GM21528 (cell line): ENCODE results near the gene ACYP2.

Source experiments
- ATAC-seq: cut with Tn5 transposase; IDR thresholded peaks from one replicate; pipeline ENCODE4 v1.9.1; 2021; ENCODE audit warnings: mild to moderate bottlenecking, moderate library complexity; ENCODE audit not compliant: unreplicated experiment, low FRiP score

ACYP2 gene

DNA sequence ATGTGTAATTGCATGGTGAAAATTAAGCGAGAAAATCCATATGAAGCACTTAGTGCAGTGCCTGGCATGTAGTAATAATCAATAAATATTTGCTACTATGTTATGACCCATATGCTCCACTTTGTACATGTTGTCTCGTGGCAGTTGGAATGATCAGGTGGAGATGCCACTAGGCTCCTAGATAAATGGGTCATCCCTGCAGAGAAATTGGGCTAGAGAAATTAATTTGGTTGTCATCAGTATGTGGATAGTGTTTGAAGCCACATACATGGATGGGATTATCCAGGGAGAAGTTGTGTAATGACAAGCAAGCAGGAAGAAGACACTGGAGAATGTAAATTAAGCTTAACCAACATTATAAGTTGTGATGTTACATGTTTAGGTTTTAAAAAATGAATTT is 33.0 kb downstream of the ACYP2 start:
- no peak for ATAC-seq

DNA sequence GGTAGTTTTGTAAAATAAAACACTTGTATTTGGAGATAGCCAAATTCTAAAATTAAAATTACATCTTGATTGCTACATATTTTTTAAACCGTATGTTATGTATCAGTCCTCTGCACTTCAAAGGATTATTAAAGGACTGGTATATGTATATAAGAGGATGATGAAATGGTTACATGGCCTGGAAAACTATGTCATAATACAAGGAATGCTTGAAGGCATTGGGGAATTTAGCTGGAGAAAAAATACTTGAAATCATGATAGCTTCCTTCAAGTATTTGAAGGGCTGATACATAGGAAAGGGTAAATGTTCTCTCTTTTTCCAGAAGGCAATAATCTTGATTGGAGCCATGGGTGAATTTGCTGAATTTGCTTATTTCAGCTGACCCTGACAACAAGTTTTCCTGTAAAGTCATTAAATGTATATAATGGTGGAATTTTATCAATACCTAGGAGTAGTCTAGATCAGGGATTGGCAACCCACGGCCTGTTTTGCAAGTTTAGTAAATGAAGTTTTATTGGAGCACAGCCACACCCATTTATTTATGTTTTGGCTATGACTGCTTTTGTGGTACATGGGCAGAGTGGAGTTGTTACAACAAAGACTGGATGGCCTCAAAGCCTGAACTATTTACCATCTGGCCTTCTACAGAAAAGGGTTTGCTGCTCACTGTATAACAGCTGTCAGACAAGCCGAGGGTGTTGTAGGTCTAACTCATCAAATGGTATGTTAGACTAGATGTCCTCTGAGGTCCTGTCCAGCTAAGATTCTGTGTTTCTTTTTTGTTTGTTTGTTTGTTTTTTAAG is 34.4 kb downstream of the ACYP2 start:
- no peak for ATAC-seq

DNA sequence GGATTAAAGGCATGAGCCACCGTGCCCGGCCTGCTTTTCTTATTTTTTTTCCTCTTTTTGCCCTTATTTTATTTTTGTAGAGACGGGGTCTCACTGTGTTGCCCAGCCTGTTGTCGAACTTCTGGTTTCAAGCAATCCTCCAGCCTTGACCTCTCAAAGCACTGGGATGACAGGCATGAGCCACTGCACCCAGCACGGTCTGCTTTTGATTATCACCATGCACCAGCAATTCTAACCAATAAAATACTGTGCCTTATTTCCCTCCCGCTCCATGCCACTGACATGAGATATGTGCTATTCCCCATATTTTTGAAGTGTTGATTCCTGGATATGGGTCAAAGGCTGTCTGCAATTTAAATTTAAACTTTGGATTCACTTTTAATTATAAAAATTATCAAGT is 42.9 kb downstream of the ACYP2 start:
- ATAC-seq, result no peak

DNA sequence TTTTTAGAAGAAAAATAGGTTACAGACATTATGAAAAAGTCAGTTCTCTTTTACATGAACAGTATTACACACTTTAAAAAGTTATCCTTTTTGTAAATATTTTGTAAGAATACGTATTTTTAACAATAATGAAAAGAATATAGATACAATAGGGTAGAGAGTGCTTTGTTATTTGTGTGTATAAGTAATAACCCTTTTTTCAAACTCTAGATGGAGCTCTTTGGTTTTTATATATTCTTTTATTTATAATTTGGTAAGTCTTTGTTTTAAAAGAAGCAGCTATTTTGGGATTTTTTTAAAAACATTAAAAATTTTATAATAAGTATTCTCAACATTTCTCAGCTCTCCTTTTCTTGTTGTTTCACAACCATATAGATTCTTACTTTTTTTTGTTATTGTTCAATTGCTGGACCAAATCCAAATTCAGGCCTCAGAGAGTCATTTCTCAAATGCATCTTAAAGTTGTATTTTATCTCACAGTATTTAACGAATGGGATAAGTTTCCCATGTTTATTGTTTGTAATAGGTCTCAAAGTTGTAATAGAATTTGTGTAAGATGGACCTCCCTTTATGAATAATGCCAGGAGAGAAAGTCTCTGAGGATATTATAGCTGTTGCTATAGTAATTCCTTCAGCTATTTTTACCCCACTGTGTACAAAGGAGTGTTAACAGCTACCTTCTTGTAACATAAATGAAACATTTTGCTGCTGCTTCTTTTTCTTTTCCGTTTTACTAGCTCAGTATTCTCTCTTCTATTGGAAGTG is 46.4 kb downstream of the ACYP2 start:
- no peak for ATAC-seq

DNA sequence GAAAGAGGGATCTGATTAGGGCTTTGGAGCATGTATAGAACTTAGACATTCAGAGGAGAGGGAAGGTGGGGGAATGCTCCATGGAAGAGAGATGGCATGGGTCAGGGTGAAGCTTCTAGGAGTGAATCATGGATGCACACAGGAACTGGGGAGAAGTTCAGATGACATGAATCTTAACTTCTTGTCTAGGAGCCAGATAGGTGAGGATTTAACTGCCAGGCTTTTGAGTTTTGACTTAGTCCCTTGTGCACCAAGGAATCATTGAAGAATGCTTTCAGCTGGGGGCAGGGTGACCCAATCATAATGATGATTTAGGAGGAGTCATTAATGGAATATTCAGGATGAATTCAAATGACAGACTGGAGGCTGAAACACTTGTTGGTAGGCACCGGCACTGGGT is 48.7 kb downstream of the ACYP2 start:
- no peak for ATAC-seq

DNA sequence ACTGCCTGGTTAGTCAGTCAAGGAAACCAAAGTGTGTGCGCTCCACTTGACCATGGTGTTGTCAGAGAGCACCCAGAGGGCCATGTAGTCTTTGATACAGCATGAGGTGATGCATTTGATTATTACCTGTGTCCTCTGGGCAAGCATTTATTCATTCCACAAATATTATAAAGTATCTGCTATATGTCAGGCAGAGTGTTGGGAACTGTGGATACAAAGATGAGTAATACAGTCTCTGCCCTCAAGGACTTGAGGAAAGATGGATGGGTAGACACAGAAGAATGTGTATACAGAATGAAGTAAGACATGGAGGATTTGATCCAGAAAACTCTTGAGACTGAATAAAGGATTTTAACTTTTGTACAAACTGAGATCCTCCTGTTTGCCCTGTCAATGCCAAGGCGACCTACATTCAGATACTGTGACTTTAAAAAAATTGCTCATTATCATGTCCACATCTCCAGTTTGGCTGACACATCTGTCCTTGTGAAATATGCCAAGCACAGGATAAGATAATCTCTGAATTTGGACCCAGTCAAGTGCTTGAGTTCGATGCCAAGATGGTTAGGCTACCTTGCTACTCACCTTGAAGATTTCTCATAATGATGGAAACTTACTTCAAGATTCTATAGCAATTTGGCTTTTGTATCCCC is 50.8 kb downstream of the ACYP2 start:
- ATAC-seq, result no peak

DNA sequence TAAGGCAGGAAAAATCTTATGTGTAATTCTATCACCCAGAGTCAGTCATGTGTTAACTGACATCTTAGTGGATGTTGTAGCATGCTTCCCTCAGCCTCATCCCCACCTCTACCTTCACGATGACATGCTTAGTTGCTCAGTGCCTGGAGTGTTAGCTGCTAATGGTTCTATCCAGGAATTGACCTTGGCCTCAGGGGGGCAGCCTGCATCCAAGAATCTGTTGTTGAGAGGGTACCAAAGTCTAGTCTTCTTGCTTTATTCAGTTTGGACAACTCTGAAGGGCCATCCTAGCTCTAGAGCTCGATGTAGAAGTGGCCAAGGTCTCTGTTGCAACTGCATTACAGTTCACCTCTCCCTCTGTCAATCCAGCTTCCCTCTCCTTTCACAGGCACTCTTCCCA is 61.2 kb downstream of the ACYP2 start:
- no peak for ATAC-seq

DNA sequence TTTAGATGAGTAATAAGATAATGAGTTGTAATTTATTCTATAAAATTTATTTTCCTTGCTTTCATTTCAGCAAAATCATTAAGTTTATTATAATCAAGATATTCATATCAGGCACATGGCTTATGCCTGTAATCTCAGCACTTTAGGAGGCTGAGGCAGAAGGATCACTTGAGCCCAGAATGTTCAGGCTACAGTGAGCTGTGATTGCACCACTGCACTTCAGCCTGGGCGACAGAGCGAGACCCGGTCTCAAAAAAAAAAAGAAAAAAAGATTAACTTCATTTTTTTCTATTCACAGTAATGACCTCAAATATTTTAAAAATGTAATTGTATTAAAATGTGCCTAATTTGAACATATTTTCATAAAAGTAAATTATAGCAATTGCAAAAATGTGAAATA is 67.9 kb downstream of the ACYP2 start:
- no peak for ATAC-seq

DNA sequence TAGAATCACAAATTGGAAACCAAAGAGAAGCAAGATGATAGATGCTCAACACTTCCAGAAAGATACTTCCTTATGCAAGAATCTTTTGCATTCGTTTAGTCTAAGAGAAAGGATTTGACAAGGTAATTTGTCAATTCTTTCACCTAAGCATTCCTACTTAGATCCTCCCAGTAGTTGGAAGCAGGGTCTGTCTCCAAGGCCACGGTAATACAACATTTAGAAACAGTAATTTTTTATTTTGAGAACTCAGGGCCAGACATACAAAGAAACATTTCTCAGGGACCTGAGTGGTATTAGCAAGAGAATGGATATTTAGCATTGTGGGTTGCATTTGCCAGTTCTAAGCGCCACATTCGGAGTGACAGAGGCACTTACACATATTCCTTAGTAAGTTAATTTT is 68.6 kb downstream of the ACYP2 start:
- no peak for ATAC-seq

DNA sequence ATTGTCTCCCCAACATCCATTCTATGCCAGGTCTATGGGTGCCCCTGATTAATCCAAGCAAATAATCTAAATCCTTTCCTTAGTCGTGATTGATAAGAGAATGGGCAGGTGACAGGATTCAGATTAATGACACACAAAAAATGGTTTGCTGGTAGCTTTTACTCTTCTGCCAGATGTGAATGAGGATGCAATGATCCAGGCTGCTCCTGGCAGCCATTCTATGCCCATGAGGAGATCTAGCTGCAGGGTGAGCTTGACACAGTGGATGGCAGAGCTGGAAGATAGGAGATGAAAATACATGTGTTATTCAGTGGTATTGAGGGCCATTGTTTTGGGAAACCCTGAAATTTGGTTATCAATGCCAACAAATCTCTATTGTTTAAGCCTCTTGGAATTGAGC is 69.7 kb downstream of the ACYP2 start:
- no peak for ATAC-seq

DNA sequence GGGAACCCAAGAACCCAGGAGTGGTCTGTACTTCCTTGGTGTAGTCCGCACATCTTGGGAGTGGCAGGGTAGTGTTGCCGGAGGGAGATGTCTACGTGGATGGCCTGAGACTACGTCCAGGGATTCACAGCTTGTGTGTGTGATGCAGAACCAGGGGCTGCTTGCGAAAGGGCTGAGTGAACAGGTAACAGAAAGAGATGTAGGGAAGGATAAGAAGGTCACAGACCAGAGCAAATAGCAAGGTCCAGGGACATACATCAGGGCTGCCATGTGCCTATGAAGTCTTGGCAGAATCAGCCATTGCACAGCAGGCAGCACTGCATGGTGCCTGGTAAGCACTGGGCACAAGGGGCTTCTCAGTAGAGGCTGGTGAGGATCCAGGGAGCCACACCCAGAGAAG is 71.9 kb downstream of the ACYP2 start:
- ATAC-seq, result no peak

DNA sequence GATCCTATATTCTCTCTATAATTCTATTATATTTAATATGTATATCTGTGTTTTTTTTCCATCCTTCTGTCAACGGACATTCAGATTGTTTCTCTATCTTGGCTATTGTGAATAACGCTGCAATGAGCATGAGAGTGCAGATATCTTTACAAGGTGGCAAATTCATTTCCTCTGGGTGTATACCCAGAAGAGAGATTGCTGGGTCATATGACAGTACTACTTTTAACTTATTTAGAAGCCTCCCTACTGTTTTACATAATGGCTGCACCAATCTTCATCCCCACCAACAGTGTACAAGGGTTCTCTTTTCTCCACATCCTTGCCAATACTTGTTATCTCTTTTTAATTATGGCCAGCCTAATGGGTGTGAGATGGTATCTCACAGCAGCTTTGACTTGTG is 74.1 kb downstream of the ACYP2 start:
- no peak for ATAC-seq

DNA sequence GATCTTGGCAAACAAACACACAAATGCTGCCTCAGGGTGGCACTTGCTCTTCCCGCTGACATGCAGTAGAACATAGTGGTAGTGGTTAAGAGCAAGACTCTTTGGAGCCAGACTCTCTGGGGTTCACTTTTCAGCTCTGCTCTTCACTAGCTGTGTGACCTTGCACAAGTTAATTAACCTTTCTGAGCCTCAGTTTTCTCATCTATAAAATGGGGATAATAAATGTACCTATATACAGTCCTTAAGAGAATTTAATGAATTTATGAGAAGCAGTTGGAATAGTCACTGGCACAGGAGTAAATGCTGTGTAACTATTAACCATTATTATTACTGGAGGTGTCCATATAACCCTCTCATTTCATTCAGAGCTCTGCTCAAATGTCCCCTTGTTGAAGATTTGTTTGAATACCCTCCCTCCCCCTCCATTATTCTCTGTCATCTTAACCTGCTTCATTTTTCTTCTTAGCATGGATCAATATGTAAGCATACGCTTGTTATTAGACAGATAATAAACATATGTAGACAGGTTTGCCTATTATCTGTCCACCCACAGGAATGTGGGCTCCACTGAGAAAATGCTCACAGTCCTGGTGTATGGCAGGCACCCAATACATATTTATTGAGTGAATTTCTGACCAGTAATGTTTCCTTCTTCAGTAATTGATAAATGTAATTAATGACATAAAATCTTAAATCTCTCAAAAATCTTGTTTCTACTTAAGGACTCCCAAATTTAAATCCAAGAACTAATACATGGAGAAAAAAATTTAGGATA is 76.1 kb downstream of the ACYP2 start:
- no peak for ATAC-seq

DNA sequence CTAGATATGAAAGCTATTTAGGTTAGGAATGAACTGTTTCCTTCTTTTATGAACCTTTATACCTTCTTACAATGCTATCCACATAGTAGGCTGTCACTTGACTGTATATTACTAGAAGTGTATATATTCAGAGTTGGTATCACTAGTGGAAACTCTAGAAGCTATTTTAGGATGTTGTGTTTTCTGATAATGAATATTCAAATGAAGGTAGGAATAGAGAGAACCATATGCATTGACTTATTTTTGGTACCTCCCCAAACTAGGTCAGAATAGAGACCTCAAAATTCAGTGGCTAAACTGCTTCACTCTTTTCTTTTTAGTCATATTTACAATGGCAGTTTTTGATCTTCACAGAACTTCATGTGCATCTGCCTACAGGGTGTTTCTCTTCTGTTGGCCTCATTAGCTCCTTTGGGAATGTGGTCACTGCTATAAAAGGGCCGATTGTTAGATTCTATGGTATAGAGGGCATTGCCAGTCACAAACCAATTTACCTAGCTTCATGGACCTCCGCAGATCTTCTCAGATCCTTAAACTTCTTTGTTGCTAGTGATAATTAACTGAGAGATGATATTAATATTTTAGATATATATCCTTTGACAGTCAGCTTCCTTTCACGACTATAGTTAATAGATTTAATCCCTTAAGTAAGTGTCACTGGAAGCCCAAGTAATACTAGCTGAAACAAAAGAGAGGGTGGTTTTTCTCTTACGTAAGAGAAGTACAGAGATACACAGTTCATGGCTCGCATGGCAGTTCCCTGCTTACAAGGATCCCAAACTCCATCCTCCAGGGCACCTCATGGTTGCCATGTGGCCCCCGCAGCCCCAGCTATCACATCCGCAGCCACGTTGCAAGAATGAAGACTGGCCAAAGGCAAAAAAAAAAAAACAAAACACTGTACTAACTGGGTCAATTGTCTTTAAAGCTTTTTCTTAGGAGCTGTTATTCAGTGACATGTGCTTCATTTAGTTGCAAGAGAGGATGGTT is 79.6 kb downstream of the ACYP2 start:
- no peak for ATAC-seq

DNA sequence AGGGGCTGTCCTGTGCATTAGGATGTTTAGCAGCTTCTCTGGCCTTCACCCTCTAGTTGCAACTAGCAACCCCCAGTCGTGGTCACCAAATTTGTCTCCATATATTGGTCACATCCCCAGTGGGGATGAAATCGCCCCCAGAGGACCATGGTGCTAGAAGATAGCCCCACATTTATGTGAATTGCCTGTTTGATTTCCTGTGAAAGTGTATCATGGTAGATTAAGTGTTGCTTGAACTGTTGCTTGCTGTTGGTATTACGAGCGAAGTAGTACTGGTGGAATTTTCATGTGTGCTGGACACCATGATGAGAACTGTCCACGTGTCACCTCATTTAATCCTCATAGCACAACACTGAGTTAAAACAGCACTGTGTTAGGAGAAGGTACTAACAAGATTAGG is 81.2 kb downstream of the ACYP2 start:
- no peak for ATAC-seq

DNA sequence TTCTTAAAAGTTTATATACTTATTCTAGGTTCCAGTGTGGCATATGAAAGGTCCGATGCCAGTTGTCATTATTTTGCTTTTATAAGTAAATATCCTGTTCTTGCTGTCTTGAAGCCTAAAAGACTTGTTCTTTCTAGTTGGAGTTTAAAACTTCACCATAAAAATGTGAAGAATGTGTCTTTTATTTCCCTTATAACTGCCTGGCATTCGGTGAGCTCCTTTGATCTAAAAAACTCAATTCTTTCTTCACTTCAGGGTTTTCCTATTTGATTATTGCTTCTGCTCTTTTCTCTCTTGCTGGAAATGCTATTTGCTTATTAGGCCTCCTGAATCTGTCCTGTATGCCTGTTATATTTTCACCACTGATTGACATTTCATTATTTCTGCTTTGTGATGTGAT is 89.1 kb downstream of the ACYP2 start:
- ATAC-seq, result no peak

DNA sequence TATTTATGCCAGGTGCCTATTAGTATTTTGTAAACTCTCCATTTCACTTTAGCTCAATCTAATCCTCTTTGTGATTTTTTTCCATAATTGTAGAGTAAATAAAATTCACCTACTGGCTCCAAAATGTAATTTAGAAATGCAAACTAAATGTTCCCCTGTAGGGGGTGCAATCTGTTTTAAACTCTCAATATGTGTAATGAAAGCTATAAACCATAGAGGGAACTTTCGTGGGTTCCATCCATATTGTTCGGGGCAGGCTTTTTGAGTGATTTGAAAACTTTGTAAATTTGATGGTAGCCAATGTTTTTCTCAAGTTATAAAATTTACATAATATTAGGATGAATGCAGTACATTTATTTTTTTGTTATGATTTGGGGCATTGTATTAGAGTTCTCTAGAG is 91.2 kb downstream of the ACYP2 start:
- no peak for ATAC-seq

DNA sequence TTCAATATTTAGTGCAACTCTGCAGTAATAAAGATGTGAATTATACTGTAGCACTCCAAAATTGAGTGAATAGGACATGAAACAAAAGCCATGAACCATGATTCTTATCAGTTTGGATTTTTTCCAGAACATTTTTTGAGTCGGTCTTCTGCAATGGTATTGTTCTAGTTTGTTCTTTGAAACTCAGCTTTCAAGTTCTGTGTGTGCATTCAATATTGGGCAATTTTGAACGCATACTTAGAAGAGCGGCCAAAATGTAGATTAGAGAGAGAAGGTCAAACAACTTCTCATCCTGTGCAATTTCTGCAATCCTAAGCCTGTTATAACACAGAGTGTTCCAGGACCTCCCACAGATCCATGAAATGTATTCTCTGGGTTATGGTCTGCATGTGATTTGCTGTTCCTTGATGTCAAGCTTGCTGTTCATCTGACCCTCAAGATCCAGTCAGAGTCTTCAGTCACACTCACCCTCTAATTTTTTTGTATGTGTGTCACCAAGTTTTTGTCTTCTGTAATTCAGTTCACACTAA is 92.3 kb downstream of the ACYP2 start:
- ATAC-seq, result no peak
